ENCODE results near the gene FAS.

FAS gene

DNA sequence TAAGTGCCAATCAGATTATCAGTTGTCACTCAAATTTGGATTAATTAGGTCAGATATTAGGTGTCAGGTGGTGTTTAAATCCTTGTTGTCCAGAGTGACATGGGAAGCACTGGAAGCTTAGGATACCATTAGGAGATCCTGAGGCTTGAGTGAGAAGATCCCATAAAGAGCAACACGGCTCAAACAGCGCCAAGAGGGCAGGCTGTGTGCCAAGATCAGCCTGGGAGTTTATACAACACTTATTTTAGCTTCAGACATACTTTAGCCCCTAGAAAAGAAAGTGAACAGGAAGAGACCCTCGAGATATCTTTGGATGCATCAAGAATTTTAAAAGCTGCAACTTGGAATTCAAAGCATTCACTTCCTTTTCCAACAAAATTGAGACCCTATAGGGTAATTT is 23.8 kb upstream of the FAS start:
- TF ChIP-seq, protein P1, sequence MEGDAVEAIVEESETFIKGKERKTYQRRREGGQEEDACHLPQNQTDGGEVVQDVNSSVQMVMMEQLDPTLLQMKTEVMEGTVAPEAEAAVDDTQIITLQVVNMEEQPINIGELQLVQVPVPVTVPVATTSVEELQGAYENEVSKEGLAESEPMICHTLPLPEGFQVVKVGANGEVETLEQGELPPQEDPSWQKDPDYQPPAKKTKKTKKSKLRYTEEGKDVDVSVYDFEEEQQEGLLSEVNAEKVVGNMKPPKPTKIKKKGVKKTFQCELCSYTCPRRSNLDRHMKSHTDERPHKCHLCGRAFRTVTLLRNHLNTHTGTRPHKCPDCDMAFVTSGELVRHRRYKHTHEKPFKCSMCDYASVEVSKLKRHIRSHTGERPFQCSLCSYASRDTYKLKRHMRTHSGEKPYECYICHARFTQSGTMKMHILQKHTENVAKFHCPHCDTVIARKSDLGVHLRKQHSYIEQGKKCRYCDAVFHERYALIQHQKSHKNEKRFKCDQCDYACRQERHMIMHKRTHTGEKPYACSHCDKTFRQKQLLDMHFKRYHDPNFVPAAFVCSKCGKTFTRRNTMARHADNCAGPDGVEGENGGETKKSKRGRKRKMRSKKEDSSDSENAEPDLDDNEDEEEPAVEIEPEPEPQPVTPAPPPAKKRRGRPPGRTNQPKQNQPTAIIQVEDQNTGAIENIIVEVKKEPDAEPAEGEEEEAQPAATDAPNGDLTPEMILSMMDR (conservative IDR thresholded peaks at IDR 0.05; ENCODE audit: low read depth, low read length): no peak
- DNase-seq (ENCODE audit: low read depth): no peak
- no peak overlapping the region for H3K4me3 ChIP-seq (ENCODE audit: low read depth, low read length)

- TF ChIP-seq, protein P1 (conservative IDR thresholded peaks at IDR 0.05; ENCODE audit: low read depth, low read length): no peak
- H3K4me3 ChIP-seq (ENCODE audit: low read depth, low read length): no peak overlapping the region
Measured at GRCh38 chr10:88968391-88968790, 22.2 kb upstream of the FAS start.

GRCh38 chr10:88971221-88972061 is 19.2 kb upstream of the FAS start:
- no peak for DNase-seq (ENCODE audit: low read depth)
- TF ChIP-seq, protein P1 (conservative IDR thresholded peaks at IDR 0.05; ENCODE audit: low read depth, low read length): no peak
- H3K4me3 ChIP-seq (ENCODE audit: low read depth, low read length): no peak overlapping the region

More at GRCh38 chr10:88968391-88968790, 22.2 kb upstream of the FAS start:
- no peak for DNase-seq (ENCODE audit: low read depth)

- H3K4me3 ChIP-seq (ENCODE audit: low read depth, low read length): no peak overlapping the region
- DNase-seq (ENCODE audit: low read depth): no peak
- TF ChIP-seq, protein P1 (conservative IDR thresholded peaks at IDR 0.05; ENCODE audit: low read depth, low read length): no peak
Measured at GRCh38 chr10:88974012-88974411, 16.6 kb upstream of the FAS start.

- peak overlapping the region; percentile 56 for H3K4me3 ChIP-seq (ENCODE audit: low read depth, low read length)
- DNase-seq (ENCODE audit: low read depth): peak; percentile 51
- TF ChIP-seq, protein P1 (conservative IDR thresholded peaks at IDR 0.05; ENCODE audit: low read depth, low read length): no peak
Measured at GRCh38 chr10:88974446-88975376, 15.9 kb upstream of the FAS start.

GRCh38 chr10:88975377-88975720 is 15.2 kb upstream of the FAS start:
- H3K4me3 ChIP-seq (ENCODE audit: low read depth, low read length): peak overlapping the region; percentile 56
- TF ChIP-seq, protein P1 (conservative IDR thresholded peaks at IDR 0.05; ENCODE audit: low read depth, low read length): no peak
- DNase-seq (ENCODE audit: low read depth): no peak
